Mesothelial cell of epicardium (in vitro differentiated cells): ENCODE results near the gene KIAA1671. TPM values are rescaled to one million over a fixed set of nuclear protein-coding genes. Genes with fewer than 3 reads are reported as not detected.

Source experiments
- DNase-seq, 2 experiments: peaks; one replicate each; pipeline ENCODE4 v3.0.0; 2021; ENCODE audit warnings: low spot score in 2 of 2; ENCODE audit not compliant: unreplicated experiment in 2 of 2
- H3K27ac Mint-ChIP-seq: 2 replicates; pipeline ENCODE4 v1.8.0; 2021; ENCODE audit warnings: mixed read lengths
- H3K27me3 Mint-ChIP-seq: 2 replicates; pipeline ENCODE4 v1.8.0; 2021; ENCODE audit warnings: low read depth, mixed read lengths
- H3K36me3 Mint-ChIP-seq: 2 replicates; pipeline ENCODE4 v1.8.0; 2021; ENCODE audit warnings: mixed read lengths
- H3K4me1 Mint-ChIP-seq: 2 replicates; pipeline ENCODE4 v1.8.0; 2021; ENCODE audit warnings: mixed read lengths
- H3K4me3 Mint-ChIP-seq: 2 replicates; pipeline ENCODE4 v1.8.0; 2021; ENCODE audit warnings: mild to moderate bottlenecking, moderate library complexity, mixed read lengths
- H3K9me3 Mint-ChIP-seq: 2 replicates; pipeline ENCODE4 v1.8.0; 2021; ENCODE audit warnings: mixed read lengths
- CTCF ChIP-seq: fragments of 200-600 bp; sonication (generic); IDR thresholded peaks from one replicate; pipeline ENCODE4 v1.5.0; 2021; ENCODE audit warnings: antibody characterized with exemption; ENCODE audit not compliant: unreplicated experiment
- total RNA-seq: library from RNA; stranded (reverse); gene quantifications from 3 replicates; pipeline ENCODE4 v1.2.1, GENCODE V29; 2021

KIAA1671 gene
- total RNA-seq, 1 donor from 2014 or later: 21.8 TPM

- no peak for DNase-seq
- no peak for TF ChIP-seq CTCF
- Mint-ChIP-seq H3K27me3 (no peaks in the 10 kb centered on the region), H3K4me1 (no peaks in the 10 kb centered on the region), H3K36me3 (no peaks in the 10 kb centered on the region), H3K9me3 (no peaks in the 10 kb centered on the region), H3K27ac (no peak overlapping the region), H3K4me3 (no peak overlapping the region)
These were observed 130.7 kb downstream of the KIAA1671 start for GRCh38 chr22:25083056-25083806.

DNA sequence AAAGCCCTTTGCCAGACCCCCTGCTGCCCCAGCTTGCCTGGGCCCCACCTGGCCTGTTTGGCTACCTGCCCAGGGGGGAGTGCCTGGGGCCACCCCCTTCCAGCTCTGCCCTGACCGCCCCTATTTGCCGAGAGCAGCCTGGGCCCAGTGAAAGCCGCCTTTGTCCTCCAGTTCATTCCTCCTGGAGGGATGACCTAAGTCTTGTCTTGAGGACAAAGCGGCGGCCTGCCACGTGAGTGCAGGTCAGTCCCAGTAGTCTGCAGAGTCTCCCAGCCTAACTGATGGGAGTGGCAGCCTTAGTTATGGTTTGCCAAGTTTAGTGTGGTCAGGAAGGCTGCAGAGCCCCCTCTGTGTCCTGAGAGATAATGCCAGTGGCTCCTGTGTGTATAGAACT is 131.3 kb downstream of the KIAA1671 start:
- TF ChIP-seq CTCF: no peak
- Mint-ChIP-seq H3K36me3 (no peaks in the 10 kb centered on the region), H3K27ac (no peak overlapping the region), H3K4me1 (no peaks in the 10 kb centered on the region), H3K9me3 (no peaks in the 10 kb centered on the region), H3K27me3 (no peaks in the 10 kb centered on the region), H3K4me3 (no peak overlapping the region)
- no peak for DNase-seq

DNA sequence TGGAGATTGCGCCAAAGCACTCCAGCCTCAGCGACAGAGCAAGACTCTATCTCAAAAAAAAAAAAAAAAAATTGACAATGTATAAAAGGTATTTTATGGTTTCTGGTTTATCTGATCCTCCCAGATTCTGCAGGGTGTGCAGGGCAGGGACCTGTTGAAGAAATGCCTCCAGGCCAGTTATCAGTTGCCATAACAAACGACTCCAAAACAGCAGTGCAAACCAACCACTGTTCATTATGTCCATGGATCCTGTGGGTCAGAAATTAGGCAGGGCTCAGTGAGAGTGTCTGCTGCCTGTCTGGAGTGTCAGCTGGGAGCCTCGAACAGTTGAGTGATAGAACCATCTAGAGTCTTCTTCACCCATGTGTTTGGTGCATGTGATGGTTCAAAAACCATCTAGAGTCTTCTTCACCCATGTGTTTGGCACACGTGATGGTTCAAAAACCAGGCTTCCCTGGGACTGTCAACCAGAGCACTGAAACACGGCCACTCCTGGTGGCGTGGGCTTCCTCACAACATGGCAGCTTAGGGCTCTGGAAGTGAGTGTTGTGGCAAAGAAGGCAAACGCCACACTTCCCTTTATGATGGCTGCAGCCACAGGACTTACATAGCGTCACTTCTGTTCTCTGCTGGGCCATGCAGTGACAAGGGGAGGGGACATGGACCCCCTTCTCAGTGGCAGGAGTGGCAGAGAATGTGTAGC is 132.0 kb downstream of the KIAA1671 start:
- no peak overlapping the region for H3K4me3 Mint-ChIP-seq
- no peaks in the 10 kb centered on the region for H3K9me3 Mint-ChIP-seq
- H3K27ac Mint-ChIP-seq: no peak overlapping the region
- no peaks in the 10 kb centered on the region for H3K4me1 Mint-ChIP-seq
- H3K36me3 Mint-ChIP-seq: no peaks in the 10 kb centered on the region
- no peak for TF ChIP-seq CTCF
- H3K27me3 Mint-ChIP-seq: no peaks in the 10 kb centered on the region
- no peak for DNase-seq

DNA sequence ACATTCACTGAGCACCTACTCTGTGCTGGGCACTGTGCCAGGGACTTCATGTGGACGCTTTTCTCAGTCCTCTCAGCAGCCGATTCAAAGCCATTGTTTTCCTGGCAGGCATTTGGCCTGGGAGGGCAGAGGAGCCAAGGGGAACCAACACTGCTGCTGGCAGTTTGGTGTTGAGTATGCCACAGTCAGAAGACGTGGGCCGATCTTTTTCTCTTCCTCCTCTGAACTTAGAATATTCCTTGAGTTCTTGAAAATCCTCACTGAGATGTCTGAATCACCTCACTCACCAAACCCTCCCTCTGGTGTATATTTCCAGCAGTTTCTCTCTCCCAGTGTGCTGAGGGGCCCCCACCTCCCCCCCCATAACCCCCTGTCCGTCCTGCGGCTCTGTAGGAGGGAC is 132.6 kb downstream of the KIAA1671 start:
- no peak for DNase-seq
- H3K27ac Mint-ChIP-seq: no peak overlapping the region
- no peaks in the 10 kb centered on the region for H3K4me1 Mint-ChIP-seq
- no peak overlapping the region for H3K4me3 Mint-ChIP-seq
- H3K36me3 Mint-ChIP-seq: no peaks in the 10 kb centered on the region
- no peak for TF ChIP-seq CTCF
- H3K9me3 Mint-ChIP-seq: no peaks in the 10 kb centered on the region
- H3K27me3 Mint-ChIP-seq: no peaks in the 10 kb centered on the region

GRCh38 chr22:25085930-25086901 is 133.7 kb downstream of the KIAA1671 start:
- H3K4me3 Mint-ChIP-seq: no peak overlapping the region
- H3K4me1 Mint-ChIP-seq: no peaks in the 10 kb centered on the region
- H3K27ac Mint-ChIP-seq: no peak overlapping the region
- no peaks in the 10 kb centered on the region for H3K9me3 Mint-ChIP-seq
- no peaks in the 10 kb centered on the region for H3K36me3 Mint-ChIP-seq
- no peaks in the 10 kb centered on the region for H3K27me3 Mint-ChIP-seq
- TF ChIP-seq CTCF: no peak
- DNase-seq: no peak
